Measurements from ENCODE around the gene APOE. TPM values are rescaled to one million over a fixed set of nuclear protein-coding genes. Genes with fewer than 3 reads are reported as not detected.

APOE gene
- total RNA-seq, 4 donors from 2014 or later: 7.8 to 44.4 (median 31.7) TPM

Other genes starting within 250 kb of the APOE start
- 1 to 10 TPM in 3 of 4 donors, under 1 TPM in 1; 0.82 to 5.2 (median 3.5) TPM for gene CEACAM19, start 234.3 kb upstream of the APOE start, total RNA-seq
- not detected for gene CEACAM16, start 206.6 kb upstream of the APOE start, total RNA-seq
- 10 to 100 TPM; 13.2 to 37.7 (median 16.4) TPM for gene BCL3, start 157.1 kb upstream of the APOE start, total RNA-seq
- 1 to 10 TPM in 1 of 4 donors, under 1 TPM in 1, not detected in 2; 0.93 to 1.0 TPM for gene CBLC, start 127.9 kb upstream of the APOE start, total RNA-seq
- 10 to 100 TPM; 24.1 to 52.7 (median 36.9) TPM for gene BCAM, start 96.7 kb upstream of the APOE start, total RNA-seq
- gene NECTIN2, start 59.5 kb upstream of the APOE start, total RNA-seq: 10 to 100 TPM; 27.6 to 47.8 (median 41.6) TPM
- gene TOMM40, start 14.5 kb upstream of the APOE start, total RNA-seq: 10 to 100 TPM; 30.7 to 41.2 (median 33.7) TPM
- gene APOC1, start 8.8 kb downstream of the APOE start, total RNA-seq: 1 to 10 TPM in 2 of 4 donors, not detected in 2; 2.2 to 4.8 TPM
- gene APOC4, start 36.4 kb downstream of the APOE start, total RNA-seq: not detected
- gene APOC2, start 40.3 kb downstream of the APOE start, total RNA-seq: not detected
- gene CLPTM1, start 49.6 kb downstream of the APOE start, total RNA-seq: 10 to 100 TPM; 41.7 to 76.3 (median 43.2) TPM
- gene RELB, start 95.7 kb downstream of the APOE start, total RNA-seq: 1 to 10 TPM; 4.0 to 9.2 (median 6.0) TPM
- 10 to 100 TPM; 33.6 to 82.5 (median 54.7) TPM for gene CLASRP, start 133.2 kb downstream of the APOE start, total RNA-seq
- gene ZNF296, start 170.7 kb downstream of the APOE start, total RNA-seq: under 1 TPM in 1 of 4 donors, not detected in 3; 0.50 TPM
- gene GEMIN7, start 173.5 kb downstream of the APOE start, total RNA-seq: 10 to 100 TPM in 3 of 4 donors, 1 to 10 TPM in 1; 6.4 to 17.6 (median 14.8) TPM
- 10 to 100 TPM; 22.6 to 51.4 (median 24.6) TPM for gene PPP1R37, start 187.4 kb downstream of the APOE start, total RNA-seq

Data from gastroesophageal sphincter (tissue), 4 donors.